HepG2 (cell line): ENCODE results near the gene ZBTB2. TPM values are rescaled to one million over a fixed set of nuclear protein-coding genes. Genes with fewer than 3 reads are reported as not detected.

ENCODE experiments used
- CAMTA2 ChIP-seq: sonication (generic); formaldehyde crosslinking; IDR thresholded peaks from 2 replicates; pipeline ENCODE4 v1.4.0; 2020; ENCODE audit warnings: mild to moderate bottlenecking, missing genetic modification reagents, borderline replicate concordance
- FOSL1 ChIP-seq: sonication (generic); formaldehyde crosslinking; IDR thresholded peaks from 2 replicates; pipeline ENCODE4 v1.9.0; 2021; ENCODE audit warnings: missing genetic modification reagents, borderline replicate concordance
- HNRNPUL1 ChIP-seq: fragments of 200-400 bp; formaldehyde crosslinking; IDR thresholded peaks from 2 replicates; pipeline ENCODE4 v1.6.1; 2017; ENCODE audit warnings: low read depth, mild to moderate bottlenecking, low read length, moderate library complexity
- MTA3 ChIP-seq: sonication (generic); formaldehyde crosslinking; IDR thresholded peaks from 2 replicates; pipeline ENCODE4 v1.4.0; 2020; ENCODE audit warnings: missing genetic modification reagents
- MTF1 ChIP-seq: sonication (generic); formaldehyde crosslinking; IDR thresholded peaks from 2 replicates; pipeline ENCODE4 v1.5.0; 2020; ENCODE audit warnings: missing genetic modification reagents
- MYC ChIP-seq: sonication (generic); formaldehyde crosslinking; IDR thresholded peaks from 2 replicates; pipeline ENCODE4 v1.9.0; 2021; ENCODE audit warnings: missing genetic modification reagents, borderline replicate concordance
- MZF1 ChIP-seq: sonication (generic); formaldehyde crosslinking; IDR thresholded peaks from 2 replicates; pipeline ENCODE4 v1.8.1; 2023; ENCODE audit warnings: mild to moderate bottlenecking, missing genetic modification reagents, borderline replicate concordance
- SMAD1 ChIP-seq: sonication (generic); formaldehyde crosslinking; IDR thresholded peaks from 2 replicates; pipeline ENCODE4 v1.4.0; 2020; ENCODE audit warnings: missing genetic modification reagents, low read depth, mild to moderate bottlenecking, borderline replicate concordance
- SP4 ChIP-seq: sonication (generic); formaldehyde crosslinking; IDR thresholded peaks from 2 replicates; pipeline ENCODE4 v1.8.1; 2023; ENCODE audit warnings: mild to moderate bottlenecking, missing genetic modification reagents
- TAF15 ChIP-seq: fragments of 200-400 bp; formaldehyde crosslinking; IDR thresholded peaks from one replicate; pipeline ENCODE4 v1.6.1; 2018; ENCODE audit warnings: mild to moderate bottlenecking, low read depth, low read length; ENCODE audit not compliant: poor library complexity, severe bottlenecking
- THYN1 ChIP-seq: sonication (generic); formaldehyde crosslinking; IDR thresholded peaks from 2 replicates; pipeline ENCODE4 v1.8.1; 2023; ENCODE audit warnings: low read depth, mild to moderate bottlenecking, moderate library complexity, missing genetic modification reagents, borderline replicate concordance
- ZNF121 ChIP-seq: sonication (generic); formaldehyde crosslinking; IDR thresholded peaks from 2 replicates; pipeline ENCODE4 v1.5.0; 2020; ENCODE audit warnings: mild to moderate bottlenecking, missing genetic modification reagents
- ZNF17 ChIP-seq: sonication (generic); formaldehyde crosslinking; IDR thresholded peaks from 2 replicates; pipeline ENCODE4 v1.5.0; 2020; ENCODE audit warnings: mild to moderate bottlenecking, missing genetic modification reagents
- ZNF180 ChIP-seq: sonication (generic); formaldehyde crosslinking; IDR thresholded peaks from 2 replicates; pipeline ENCODE4 v1.4.0; 2020; ENCODE audit warnings: low read depth, missing genetic modification reagents, borderline replicate concordance
- ZNF234 ChIP-seq: sonication (generic); formaldehyde crosslinking; conservative IDR thresholded peaks from 2 replicates; pipeline ENCODE4 v1.5.1; 2020; ENCODE audit warnings: mild to moderate bottlenecking, missing genetic modification reagents
- ZNF335 ChIP-seq: sonication (generic); formaldehyde crosslinking; IDR thresholded peaks from 2 replicates; pipeline ENCODE4 v1.4.0; 2020; ENCODE audit warnings: missing genetic modification reagents
- ZNF496 ChIP-seq: sonication (generic); formaldehyde crosslinking; IDR thresholded peaks from 2 replicates; pipeline ENCODE4 v1.8.1; 2023; ENCODE audit warnings: mild to moderate bottlenecking, moderate library complexity, missing genetic modification reagents; ENCODE audit not compliant: insufficient replicate concordance
- ZNF775 ChIP-seq: sonication (generic); formaldehyde crosslinking; IDR thresholded peaks from 2 replicates; pipeline ENCODE4 v1.4.0; 2020; ENCODE audit warnings: missing genetic modification reagents, mild to moderate bottlenecking, moderate library complexity, borderline replicate concordance
- ZNF782 ChIP-seq: sonication (generic); formaldehyde crosslinking; IDR thresholded peaks from 2 replicates; pipeline ENCODE4 v1.4.0; 2020; ENCODE audit warnings: missing genetic modification reagents, mild to moderate bottlenecking, borderline replicate concordance
- polyA plus RNA-seq, 8 experiments: library from polyadenylated mRNA; depleted of rRNA in 3 of 8; stranded (reverse) in 7 of 8; unstranded in 1 of 8; fragments of >200 nt; fragmentation: Illumina TruSeq in 4 of 8; extraction: Trizol in 4 of 8; gene quantifications; 2 replicates each; pipeline versions ENCODE4 v1.2.1 to v1.2.3, GENCODE V29; 2011 to 2016; ENCODE audit warnings: low read depth in 4 of 8, missing spikeins in 1 of 8, mixed read lengths in 1 of 8; ENCODE audit not compliant: insufficient read depth in 1 of 8
- total RNA-seq, 5 experiments: library from RNA; depleted of rRNA; stranded (reverse); fragments of >200 nt; fragmentation: Illumina TruSeq; extraction: Trizol; gene quantifications; 2 replicates each; pipeline ENCODE4 v1.2.3, GENCODE V29; 2016; ENCODE audit warnings: low read depth in 1 of 5
- TF ChIP-seq, protein P1 (sequence below): sonication (generic); formaldehyde crosslinking; IDR thresholded peaks from 2 replicates; pipeline ENCODE4 v1.8.0; 2022; ENCODE audit warnings: mild to moderate bottlenecking, missing genetic modification reagents, moderate library complexity
- TF ChIP-seq, protein P2 (sequence below): sonication (generic); formaldehyde crosslinking; IDR thresholded peaks from 2 replicates; pipeline ENCODE4 v1.5.0; 2020; ENCODE audit warnings: mild to moderate bottlenecking, missing genetic modification reagents
- TF ChIP-seq, protein P3 (sequence below): sonication (generic); formaldehyde crosslinking; IDR thresholded peaks from 2 replicates; pipeline ENCODE4 v1.5.0; 2020; ENCODE audit warnings: missing genetic modification reagents, mild to moderate bottlenecking, borderline replicate concordance
- TF ChIP-seq, protein P4 (sequence below): sonication (generic); formaldehyde crosslinking; IDR thresholded peaks from 2 replicates; pipeline ENCODE4 v1.4.0; 2020; ENCODE audit warnings: missing genetic modification reagents

The ZBTB2 gene
- total and polyA plus RNA-seq, 2 of the 13 experiments (the other 11 are each of a cell fraction or from before 2014, with no cell fraction given) = 15.4 to 22.8 TPM

DNA sequence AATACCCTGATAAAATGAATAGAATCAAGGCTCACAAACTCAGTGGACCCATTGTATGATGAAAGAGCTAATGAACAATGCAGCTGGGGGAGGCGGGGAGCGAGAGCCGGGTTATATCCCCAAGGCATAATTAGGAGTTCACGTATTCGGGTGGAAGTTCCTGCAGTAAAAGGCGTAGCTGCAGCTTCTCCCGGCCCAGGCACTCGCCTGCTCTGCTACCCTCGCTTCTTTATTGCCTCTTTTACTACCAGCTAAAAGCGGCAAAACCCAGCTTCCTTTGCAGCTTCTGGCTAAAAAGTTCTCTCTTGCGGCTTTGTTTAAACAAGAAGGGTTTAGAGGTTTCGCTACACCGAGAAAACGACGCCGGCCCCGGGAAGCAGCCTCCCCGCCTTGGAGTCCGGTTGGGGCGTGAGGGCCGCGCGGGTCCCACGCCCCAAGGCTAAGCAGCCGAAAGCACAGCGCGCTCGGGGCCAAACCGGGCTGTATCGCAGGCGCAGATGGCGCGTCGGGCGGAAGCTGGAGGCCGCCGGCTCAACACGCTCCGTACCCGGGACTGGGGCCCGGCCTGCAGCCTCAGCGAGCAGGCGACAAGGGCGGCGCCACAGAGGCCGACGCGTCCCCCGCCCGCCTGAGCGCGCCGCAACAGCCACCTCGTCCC lies 1.6 kb downstream of the ZBTB2 start (continued):
- TF ChIP-seq ZNF234 (CRISPR knock-in tag) (peak; percentile 85), MTF1 (CRISPR knock-in tag) (no peak), THYN1 (CRISPR knock-in tag) (no peak), HNRNPUL1 (peak; percentile 63; the same call in 1 of the 2 replicates), ZNF496 (no peak), MZF1 (CRISPR knock-in tag) (no peak), CAMTA2 (CRISPR knock-in tag) (no peak), ZNF782 (CRISPR knock-in tag) (peak; percentile 96; the same call in 1 of the 2 replicates), MTA3 (CRISPR knock-in tag) (no peak), ZNF335 (CRISPR knock-in tag) (peak; percentile 28; the same call in 1 of the 2 replicates), MYC (CRISPR knock-in tag) (peak; percentile 93), ZNF17 (peak; percentile 58; the same call in 1 of the 2 replicates), TAF15 (no peak), SP4 (peak; percentile 93), SMAD1 (CRISPR knock-in tag) (peak; percentile 95; the same call in 1 of the 2 replicates), FOSL1 (CRISPR knock-in tag) (peak; percentile 5; the same call in 1 of the 2 replicates), ZNF121 (CRISPR knock-in tag) (peak; percentile 64; the same call in 1 of the 2 replicates), ZNF180 (peak; percentile 64; the same call in 1 of the 2 replicates), ZNF775 (CRISPR knock-in tag) (no peak; the same call in 1 of the 2 replicates)
- TF ChIP-seq, protein P1, sequence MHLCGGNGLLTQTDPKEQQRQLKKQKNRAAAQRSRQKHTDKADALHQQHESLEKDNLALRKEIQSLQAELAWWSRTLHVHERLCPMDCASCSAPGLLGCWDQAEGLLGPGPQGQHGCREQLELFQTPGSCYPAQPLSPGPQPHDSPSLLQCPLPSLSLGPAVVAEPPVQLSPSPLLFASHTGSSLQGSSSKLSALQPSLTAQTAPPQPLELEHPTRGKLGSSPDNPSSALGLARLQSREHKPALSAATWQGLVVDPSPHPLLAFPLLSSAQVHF = peak; percentile 76; the same call in 1 of the 2 replicates
- TF ChIP-seq, protein P2, sequence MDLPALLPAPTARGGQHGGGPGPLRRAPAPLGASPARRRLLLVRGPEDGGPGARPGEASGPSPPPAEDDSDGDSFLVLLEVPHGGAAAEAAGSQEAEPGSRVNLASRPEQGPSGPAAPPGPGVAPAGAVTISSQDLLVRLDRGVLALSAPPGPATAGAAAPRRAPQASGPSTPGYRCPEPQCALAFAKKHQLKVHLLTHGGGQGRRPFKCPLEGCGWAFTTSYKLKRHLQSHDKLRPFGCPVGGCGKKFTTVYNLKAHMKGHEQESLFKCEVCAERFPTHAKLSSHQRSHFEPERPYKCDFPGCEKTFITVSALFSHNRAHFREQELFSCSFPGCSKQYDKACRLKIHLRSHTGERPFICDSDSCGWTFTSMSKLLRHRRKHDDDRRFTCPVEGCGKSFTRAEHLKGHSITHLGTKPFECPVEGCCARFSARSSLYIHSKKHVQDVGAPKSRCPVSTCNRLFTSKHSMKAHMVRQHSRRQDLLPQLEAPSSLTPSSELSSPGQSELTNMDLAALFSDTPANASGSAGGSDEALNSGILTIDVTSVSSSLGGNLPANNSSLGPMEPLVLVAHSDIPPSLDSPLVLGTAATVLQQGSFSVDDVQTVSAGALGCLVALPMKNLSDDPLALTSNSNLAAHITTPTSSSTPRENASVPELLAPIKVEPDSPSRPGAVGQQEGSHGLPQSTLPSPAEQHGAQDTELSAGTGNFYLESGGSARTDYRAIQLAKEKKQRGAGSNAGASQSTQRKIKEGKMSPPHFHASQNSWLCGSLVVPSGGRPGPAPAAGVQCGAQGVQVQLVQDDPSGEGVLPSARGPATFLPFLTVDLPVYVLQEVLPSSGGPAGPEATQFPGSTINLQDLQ (CRISPR knock-in tag) = no peak; the same call in 1 of the 2 replicates
- TF ChIP-seq, protein P3, sequence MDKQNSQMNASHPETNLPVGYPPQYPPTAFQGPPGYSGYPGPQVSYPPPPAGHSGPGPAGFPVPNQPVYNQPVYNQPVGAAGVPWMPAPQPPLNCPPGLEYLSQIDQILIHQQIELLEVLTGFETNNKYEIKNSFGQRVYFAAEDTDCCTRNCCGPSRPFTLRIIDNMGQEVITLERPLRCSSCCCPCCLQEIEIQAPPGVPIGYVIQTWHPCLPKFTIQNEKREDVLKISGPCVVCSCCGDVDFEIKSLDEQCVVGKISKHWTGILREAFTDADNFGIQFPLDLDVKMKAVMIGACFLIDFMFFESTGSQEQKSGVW = no peak; the same call in 1 of the 2 replicates
- TF ChIP-seq, protein P4, sequence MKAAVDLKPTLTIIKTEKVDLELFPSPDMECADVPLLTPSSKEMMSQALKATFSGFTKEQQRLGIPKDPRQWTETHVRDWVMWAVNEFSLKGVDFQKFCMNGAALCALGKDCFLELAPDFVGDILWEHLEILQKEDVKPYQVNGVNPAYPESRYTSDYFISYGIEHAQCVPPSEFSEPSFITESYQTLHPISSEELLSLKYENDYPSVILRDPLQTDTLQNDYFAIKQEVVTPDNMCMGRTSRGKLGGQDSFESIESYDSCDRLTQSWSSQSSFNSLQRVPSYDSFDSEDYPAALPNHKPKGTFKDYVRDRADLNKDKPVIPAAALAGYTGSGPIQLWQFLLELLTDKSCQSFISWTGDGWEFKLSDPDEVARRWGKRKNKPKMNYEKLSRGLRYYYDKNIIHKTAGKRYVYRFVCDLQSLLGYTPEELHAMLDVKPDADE (CRISPR knock-in tag) = peak; percentile 95
